SKM-1 treated with dmso at 0.1 percent for 144 hours (cell line): ENCODE measurements around the gene ENPP7.
A peak's percentile ranks its signal among the peaks of the same experiment; 100 is the strongest.

Experiments used
- DNase-seq: peaks from one replicate; lab custom pipeline; 2025; ENCODE audit not compliant: unreplicated experiment; lab: John Stamatoyannopoulos, UW

Gene ENPP7

GRCh38 chr17:79702550-79703236 is 28.1 kb upstream of the ENPP7 start:
- DNase-seq: no peak

GRCh38 chr17:79704691-79705090 is 26.1 kb upstream of the ENPP7 start:
- no peak for DNase-seq

GRCh38 chr17:79705674-79706073 is 25.1 kb upstream of the ENPP7 start:
- no peak for DNase-seq

- DNase-seq: no peak
Measured at GRCh38 chr17:79706931-79707850, 23.6 kb upstream of the ENPP7 start.

- DNase-seq: peak; percentile 18
Measured at GRCh38 chr17:79707931-79708891, 22.5 kb upstream of the ENPP7 start.

GRCh38 chr17:79711715-79712305 is 18.9 kb upstream of the ENPP7 start:
- DNase-seq: no peak

GRCh38 chr17:79713391-79713790 is 17.4 kb upstream of the ENPP7 start:
- DNase-seq: no peak

- DNase-seq: no peak
Measured at GRCh38 chr17:79714176-79715097, 16.3 kb upstream of the ENPP7 start.

GRCh38 chr17:79715098-79715942 is 15.4 kb upstream of the ENPP7 start:
- no peak for DNase-seq

- no peak for DNase-seq
Measured at GRCh38 chr17:79715943-79716797, 14.6 kb upstream of the ENPP7 start.

- DNase-seq: no peak
Measured at GRCh38 chr17:79720705-79721292, 9.9 kb upstream of the ENPP7 start.

- no peak for DNase-seq
Measured at GRCh38 chr17:79721993-79722671, 8.6 kb upstream of the ENPP7 start.

- no peak for DNase-seq
Measured at GRCh38 chr17:79722787-79723186, 8.0 kb upstream of the ENPP7 start.

GRCh38 chr17:79728169-79728907 is 2.4 kb upstream of the ENPP7 start:
- peak; percentile 57 for DNase-seq

GRCh38 chr17:79728908-79729471 is 1.8 kb upstream of the ENPP7 start:
- DNase-seq: no peak

- DNase-seq: no peak
Measured at GRCh38 chr17:79729761-79730160, 982 bp upstream of the ENPP7 start.
